ENCODE data around the gene NDUFB10. TPM values are rescaled to one million over a fixed set of nuclear protein-coding genes. Genes with fewer than 3 reads are reported as not detected.

NDUFB10 gene
- total and polyA plus RNA-seq, 12 donors: 375 to 1,046 (median 590) TPM

DNA sequence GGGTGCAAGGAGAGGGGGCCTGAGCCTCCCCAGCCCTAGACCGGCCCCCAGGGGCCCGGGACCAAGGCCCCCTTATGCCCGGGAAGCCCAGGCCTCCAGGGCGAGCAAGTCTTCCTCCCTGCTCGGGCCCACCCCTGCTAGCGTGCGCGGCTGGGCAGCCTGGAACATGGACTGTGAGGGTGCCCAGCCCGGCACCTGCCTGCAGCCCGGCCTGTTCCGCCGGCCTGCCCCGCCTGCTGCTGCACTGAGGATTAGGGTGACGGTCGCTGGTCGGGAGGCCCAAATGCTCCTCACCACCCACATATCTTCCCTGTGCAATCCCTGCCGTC lies 47.2 kb upstream of the NDUFB10 start:
- Histone ChIP-seq H3K4me1 (no peaks in the 10 kb centered on the region), H3K4me3 (no peak overlapping the region), H3K9me3 (no peaks in the 10 kb centered on the region), H3K27me3 (peaks cover 0 to 88% (median 71%) of the 10 kb centered on the region in 7 donors), H3K36me3 (no peaks in the 10 kb centered on the region), H3K27ac (no peak overlapping the region)
- ATAC-seq (no peak), DNase-seq (no peak)
- WGBS, 2 donors: 83 to 84% methylated on average over 16 to 17 of the region's 17 CpGs
- TF ChIP-seq, protein P1, sequence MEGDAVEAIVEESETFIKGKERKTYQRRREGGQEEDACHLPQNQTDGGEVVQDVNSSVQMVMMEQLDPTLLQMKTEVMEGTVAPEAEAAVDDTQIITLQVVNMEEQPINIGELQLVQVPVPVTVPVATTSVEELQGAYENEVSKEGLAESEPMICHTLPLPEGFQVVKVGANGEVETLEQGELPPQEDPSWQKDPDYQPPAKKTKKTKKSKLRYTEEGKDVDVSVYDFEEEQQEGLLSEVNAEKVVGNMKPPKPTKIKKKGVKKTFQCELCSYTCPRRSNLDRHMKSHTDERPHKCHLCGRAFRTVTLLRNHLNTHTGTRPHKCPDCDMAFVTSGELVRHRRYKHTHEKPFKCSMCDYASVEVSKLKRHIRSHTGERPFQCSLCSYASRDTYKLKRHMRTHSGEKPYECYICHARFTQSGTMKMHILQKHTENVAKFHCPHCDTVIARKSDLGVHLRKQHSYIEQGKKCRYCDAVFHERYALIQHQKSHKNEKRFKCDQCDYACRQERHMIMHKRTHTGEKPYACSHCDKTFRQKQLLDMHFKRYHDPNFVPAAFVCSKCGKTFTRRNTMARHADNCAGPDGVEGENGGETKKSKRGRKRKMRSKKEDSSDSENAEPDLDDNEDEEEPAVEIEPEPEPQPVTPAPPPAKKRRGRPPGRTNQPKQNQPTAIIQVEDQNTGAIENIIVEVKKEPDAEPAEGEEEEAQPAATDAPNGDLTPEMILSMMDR (IDR thresholded peaks at IDR 0.05): no peak
- intact Hi-C loops (cut with DNase I): no loop called here

GRCh38 chr16:1913327-1914083 lies 45.8 kb upstream of the NDUFB10 start:
- Histone ChIP-seq H3K4me1 (peaks cover 0 to 2% (median 0%) of the 10 kb centered on the region in 9 donors), H3K36me3 (no peaks in the 10 kb centered on the region), H3K27ac (no peak overlapping the region), H3K4me3 (no peak overlapping the region), H3K9me3 (no peaks in the 10 kb centered on the region), H3K27me3 (peaks cover 7 to 85% (median 68%) of the 10 kb centered on the region in 7 donors)
- no peak for DNase-seq
- intact Hi-C loops (cut with DNase I): no loop called here
- peak in 1 of 8 donors; percentile 21 for ATAC-seq
- WGBS, 2 donors: 38 to 46% methylated on average over 21 of the region's 21 CpGs
- TF ChIP-seq, protein P1 (IDR thresholded peaks at IDR 0.05): no peak

DNA sequence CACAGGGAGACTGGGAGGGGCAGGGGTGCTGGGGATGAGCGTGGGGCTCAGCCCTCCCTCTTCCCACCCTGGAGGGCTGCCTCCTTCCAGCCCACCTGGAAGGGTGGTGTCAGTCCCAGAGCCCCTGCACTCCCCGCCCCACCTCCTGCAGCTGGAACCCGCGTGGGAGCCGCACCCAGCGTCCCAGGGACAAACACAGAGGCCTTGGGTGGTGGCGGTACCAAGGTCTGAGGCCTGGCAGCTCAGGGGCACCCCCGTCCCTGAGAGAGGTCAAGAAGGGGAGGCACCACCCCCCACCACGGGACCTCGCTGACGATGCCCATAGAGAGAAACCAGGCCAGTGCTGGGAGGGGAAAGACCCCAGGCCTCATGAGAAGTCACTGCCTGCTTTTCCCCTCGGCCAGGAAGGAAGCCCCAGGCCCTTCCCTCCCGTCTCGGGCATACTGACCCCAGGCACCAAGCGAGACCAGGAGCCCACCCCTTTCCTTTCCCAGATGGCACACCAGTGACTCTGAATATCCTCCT lies 45.2 kb upstream of the NDUFB10 start:
- DNase-seq: no peak
- Histone ChIP-seq H3K4me3 (no peak overlapping the region), H3K4me1 (peaks cover 0 to 7% (median 0%) of the 10 kb centered on the region in 9 donors), H3K36me3 (no peaks in the 10 kb centered on the region), H3K9me3 (no peaks in the 10 kb centered on the region), H3K27ac (no peak overlapping the region), H3K27me3 (peaks cover 11 to 86% (median 68%) of the 10 kb centered on the region in 7 donors)
- no peak for ATAC-seq
- WGBS, 2 donors: 33% methylated on average over 15 of the region's 15 CpGs
- intact Hi-C loops (cut with DNase I): no loop called here
- TF ChIP-seq, protein P1 (IDR thresholded peaks at IDR 0.05): no peak

DNA sequence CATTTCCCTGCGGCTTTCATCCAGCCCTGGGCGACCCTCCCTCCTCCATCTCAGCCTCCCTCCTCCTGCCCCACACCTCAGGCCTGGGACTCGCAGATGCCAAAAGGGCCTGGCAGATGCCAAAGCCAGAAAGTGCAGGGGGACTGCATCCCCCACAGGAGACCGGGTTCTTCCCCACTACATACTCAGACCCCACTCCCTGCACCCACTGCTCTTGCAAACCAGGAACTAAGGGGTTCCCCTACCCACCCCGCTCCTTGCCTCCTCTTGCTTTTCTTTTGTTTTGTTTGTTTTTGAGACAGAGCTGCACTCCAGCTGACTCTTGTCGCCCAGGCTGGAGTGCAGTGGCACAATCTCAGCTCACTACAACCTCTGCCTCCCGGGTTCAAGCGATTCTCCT lies 44.4 kb upstream of the NDUFB10 start:
- ATAC-seq: no peak
- intact Hi-C loops (cut with DNase I): no loop called here
- H3K36me3 ChIP-seq: no peaks in the 10 kb centered on the region
- no peak overlapping the region for H3K4me3 ChIP-seq
- peaks cover 0 to 7% (median 0%) of the 10 kb centered on the region in 9 donors for H3K4me1 ChIP-seq
- no peak overlapping the region for H3K27ac ChIP-seq
- H3K9me3 ChIP-seq: no peaks in the 10 kb centered on the region
- H3K27me3 ChIP-seq: peaks cover 11 to 85% (median 67%) of the 10 kb centered on the region in 7 donors
- WGBS, 2 donors: 44% methylated on average over 8 of the region's 8 CpGs
- no peak for DNase-seq
- TF ChIP-seq, protein P1 (IDR thresholded peaks at IDR 0.05): no peak
